RWPE1 (cell line): ENCODE data around the gene MICOS13.

ENCODE experiments used
- CTCF ChIA-PET: fragments of 350-600 bp; sonication (Branson Sonifier 250); formaldehyde crosslinking; extraction: SDS; loops from one replicate; lab custom pipeline; 2021; lab: Yijun Ruan, JAX
- POLR2A ChIA-PET: fragments of 400-600 bp; formaldehyde crosslinking; extraction: SDS; loops from one replicate; lab custom pipeline; 2020; ENCODE audit warnings: antibody characterized with exemption; ENCODE audit not compliant: low non-redundant PET; lab: Yijun Ruan, JAX
- DNase-seq: peaks from one replicate; pipeline ENCODE4 v3.0.0; 2012; ENCODE audit warnings: low spot score
- H3K27ac ChIP-seq: fragments of 450-650 bp; 2 replicates; pipeline ENCODE4 v1.5.1; 2017
- CTCF ChIP-seq: fragments of 450-650 bp; conservative IDR thresholded peaks from 2 replicates; pipeline ENCODE4 v1.5.1; 2017; ENCODE audit warnings: low read depth, mild to moderate bottlenecking

The MICOS13 gene

GRCh38 chr19:5666921-5667610 lies 13.2 kb downstream of the MICOS13 start:
- no peak for TF ChIP-seq CTCF
- ChIA-PET POLR2A (no interaction called here), CTCF (interaction anchor here (0.7 kb wide), 1 partner anchor 8 kb away, joined by 4 read pairs; no protein-coding TSS in a partner anchor)
- DNase-seq, result no peak
- peak overlapping the region; percentile 16 for H3K27ac ChIP-seq

GRCh38 chr19:5665781-5666513 lies 14.4 kb downstream of the MICOS13 start:
- CTCF ChIA-PET, result interaction anchor here (0.6 to 1.3 kb wide), 3 partner anchors 14 to 739 kb away, joined by 3 to 5 read pairs (median 4); no protein-coding TSS in a partner anchor
- TF ChIP-seq CTCF, result no peak
- POLR2A ChIA-PET, result no interaction called here
- H3K27ac ChIP-seq, result peak overlapping the region; percentile 12; the same call in 1 of the 2 replicates
- DNase-seq, result no peak

- H3K27ac ChIP-seq, result no peak overlapping the region
- ChIA-PET POLR2A (no interaction called here), CTCF (no interaction called here)
- no peak for DNase-seq
- no peak for TF ChIP-seq CTCF
These were observed 15.8 kb downstream of the MICOS13 start for GRCh38 chr19:5664515-5664914.

GRCh38 chr19:5663904-5664303 lies 16.4 kb downstream of the MICOS13 start:
- ChIA-PET CTCF (no interaction called here), POLR2A (no interaction called here)
- no peak for TF ChIP-seq CTCF
- no peak overlapping the region for H3K27ac ChIP-seq
- DNase-seq, result no peak

- no peak overlapping the region for H3K27ac ChIP-seq
- TF ChIP-seq CTCF, result no peak
- POLR2A ChIA-PET, result interaction anchor here (0.6 kb wide), 1 partner anchor 27 kb away, joined by 3 read pairs; no protein-coding TSS in a partner anchor
- DNase-seq, result no peak
- CTCF ChIA-PET, result interaction anchor here (0.8 kb wide), 1 partner anchor 25 kb away, joined by 3 read pairs; no protein-coding TSS in a partner anchor
These were observed 18.8 kb downstream of the MICOS13 start for GRCh38 chr19:5661483-5661882.

- ChIA-PET POLR2A (no interaction called here), CTCF (no interaction called here)
- no peak overlapping the region; the same call in 1 of the 2 replicates for H3K27ac ChIP-seq
- no peak for TF ChIP-seq CTCF
- no peak for DNase-seq
These were observed 24.9 kb downstream of the MICOS13 start for GRCh38 chr19:5655412-5655811.
